Neural cell (in vitro differentiated cells): ENCODE results near the gene TOR3A. TPM values are rescaled to one million over a fixed set of nuclear protein-coding genes. Genes with fewer than 3 reads are reported as not detected.

ENCODE experiments used
- H2AFZ ChIP-seq: fragments of 200-600, 300-800 bp; sonication (generic), shearing (Covaris generic); 2 replicates; pipeline ENCODE4 v1.6.0; 2014; ENCODE audit warnings: low read depth, mild to moderate bottlenecking, antibody characterized with exemption, low read length, moderate library complexity
- H3F3A ChIP-seq: fragments of 200-600 bp; shearing (Covaris generic); 2 replicates; pipeline ENCODE4 v1.6.1; 2016; ENCODE audit warnings: mild to moderate bottlenecking, moderate library complexity, mixed read lengths, antibody characterized with exemption, low read length; ENCODE audit not compliant: insufficient read depth, poor library complexity, severe bottlenecking
- H3K27ac ChIP-seq: fragments of 200-600, 300-800 bp; sonication (generic), shearing (Covaris generic); 2 replicates; pipeline ENCODE4 v1.5.1; 2014; ENCODE audit warnings: mild to moderate bottlenecking, low read length, moderate library complexity
- H3K27me3 ChIP-seq: fragments of 300-800, 200-600 bp; sonication (generic), shearing (Covaris generic); 2 replicates; pipeline ENCODE4 v1.6.0; 2014; ENCODE audit warnings: mild to moderate bottlenecking, low read depth, low read length, moderate library complexity; ENCODE audit not compliant: insufficient read depth
- H3K36me3 ChIP-seq: fragments of 300-800, 200-600 bp; sonication (generic), shearing (Covaris generic); 2 replicates; pipeline ENCODE4 v1.5.1; 2014; ENCODE audit warnings: mild to moderate bottlenecking, antibody characterized with exemption, low read length, moderate library complexity; ENCODE audit not compliant: insufficient read depth
- H3K4me2 ChIP-seq: fragments of 300-800, 200-600 bp; sonication (generic), shearing (Covaris generic); 2 replicates; pipeline ENCODE4 v1.6.0; 2014; ENCODE audit warnings: mild to moderate bottlenecking, low read length
- H3K4me3 ChIP-seq: fragments of 300-800, 200-600 bp; sonication (generic), shearing (Covaris generic); 2 replicates; pipeline ENCODE4 v1.5.1; 2014; ENCODE audit warnings: mild to moderate bottlenecking, low read length, moderate library complexity
- H3K79me2 ChIP-seq: fragments of 200-600 bp; shearing (Covaris generic); replicated peaks from 2 replicates; pipeline ENCODE4 v1.6.0; 2014; ENCODE audit warnings: mild to moderate bottlenecking, low read length, moderate library complexity; ENCODE audit not compliant: insufficient read depth
- H3K9ac ChIP-seq: fragments of 300-800, 200-600 bp; sonication (generic), shearing (Covaris generic); 2 replicates; pipeline ENCODE4 v1.6.1; 2016; ENCODE audit warnings: mild to moderate bottlenecking, low read length, mixed read lengths
- H3K9me2 ChIP-seq: fragments of 200-600 bp; shearing (Covaris generic); 2 replicates; pipeline ENCODE4 v1.6.1; 2016; ENCODE audit warnings: mild to moderate bottlenecking, low read length, mixed read lengths; ENCODE audit not compliant: insufficient read depth
- H3K9me3 ChIP-seq: fragments of 200-600, 300-800 bp; sonication (generic), shearing (Covaris generic); 2 replicates; pipeline ENCODE4 v1.6.1; 2016; ENCODE audit warnings: mild to moderate bottlenecking, mixed run types, low read length, moderate library complexity, mixed read lengths
- H4K20me1 ChIP-seq: fragments of 200-600 bp; shearing (Covaris generic); 2 replicates; pipeline ENCODE4 v1.6.1; 2016; ENCODE audit warnings: mild to moderate bottlenecking, mixed run types; ENCODE audit not compliant: insufficient read depth
- CTCF ChIP-seq: fragments of 450-650 bp; IDR thresholded peaks from 2 replicates; pipeline ENCODE4 v1.5.1; 2014; ENCODE audit warnings: antibody characterized with exemption, mild to moderate bottlenecking, moderate library complexity; ENCODE audit not compliant: poor library complexity, severe bottlenecking
- EP300 ChIP-seq: fragments of 450-650 bp; conservative IDR thresholded peaks from 2 replicates; pipeline ENCODE4 v1.6.1; 2014; ENCODE audit warnings: antibody characterized with exemption, mild to moderate bottlenecking, moderate library complexity; ENCODE audit not compliant: poor library complexity, severe bottlenecking
- EZH2 ChIP-seq: fragments of 200-600, 300-800 bp; shearing (Covaris generic), sonication (generic); IDR thresholded peaks from 2 replicates; pipeline ENCODE4 v1.6.1; 2014; ENCODE audit warnings: antibody characterized with exemption, low read length, borderline replicate concordance, mild to moderate bottlenecking; ENCODE audit not compliant: insufficient read depth, poor library complexity, severe bottlenecking
- MXI1 ChIP-seq: fragments of 450-650 bp; conservative IDR thresholded peaks from 2 replicates; pipeline ENCODE4 v1.6.1; 2014; ENCODE audit warnings: antibody characterized with exemption, mild to moderate bottlenecking; ENCODE audit not compliant: poor library complexity, severe bottlenecking
- POLR2AphosphoS5 ChIP-seq: IDR thresholded peaks from 2 replicates; pipeline ENCODE4 v1.6.1; 2012
- RAD21 ChIP-seq: fragments of 450-650 bp; conservative IDR thresholded peaks from 2 replicates; pipeline ENCODE4 v1.6.1; 2014; ENCODE audit warnings: antibody characterized with exemption, mild to moderate bottlenecking, moderate library complexity
- REST ChIP-seq: IDR thresholded peaks from 2 replicates; pipeline ENCODE4 v1.6.1; 2012; ENCODE audit warnings: borderline replicate concordance
- SMC3 ChIP-seq: fragments of 450-650 bp; conservative IDR thresholded peaks from 2 replicates; pipeline ENCODE4 v1.6.1; 2014; ENCODE audit warnings: antibody characterized with exemption, mild to moderate bottlenecking, moderate library complexity; ENCODE audit not compliant: poor library complexity
- TAF1 ChIP-seq: IDR thresholded peaks from 2 replicates; pipeline ENCODE4 v1.6.1; 2012; ENCODE audit warnings: low read depth
- polyA plus RNA-seq: library from polyadenylated mRNA; depleted of rRNA; stranded (reverse); fragments of >200 nt; gene quantifications from 2 replicates; pipeline ENCODE4 v1.2.3, GENCODE V29; 2014

TOR3A gene
- polyA plus RNA-seq, 1 donor from 2014 or later: 13.5 TPM

GRCh38 chr1:179115181-179115580 lies 33.3 kb downstream of the TOR3A start:
- TF ChIP-seq CTCF (no peak), MXI1 (no peak), TAF1 (no peak), EP300 (no peak)
- H3K4me2 ChIP-seq: no peak overlapping the region
- H3K27me3 ChIP-seq: no peaks in the 10 kb centered on the region
- no peak overlapping the region for H3K27ac ChIP-seq
- no peaks in the 10 kb centered on the region for H3K9me3 ChIP-seq
- H3F3A ChIP-seq: no peaks in the 10 kb centered on the region
- no peaks in the 10 kb centered on the region for H4K20me1 ChIP-seq
- H3K9me2 ChIP-seq: no peaks in the 10 kb centered on the region
- H3K79me2 ChIP-seq: no peaks in the 10 kb centered on the region
- H3K9ac ChIP-seq: no peak overlapping the region
- H2AFZ ChIP-seq: no peak overlapping the region
- H3K4me3 ChIP-seq: no peak overlapping the region
- H3K36me3 ChIP-seq: peaks cover 5% of the 10 kb centered on the region

- no peaks in the 10 kb centered on the region for H3F3A ChIP-seq
- no peaks in the 10 kb centered on the region for H3K79me2 ChIP-seq
- H3K27ac ChIP-seq: no peak overlapping the region
- no peaks in the 10 kb centered on the region for H3K27me3 ChIP-seq
- no peaks in the 10 kb centered on the region for H4K20me1 ChIP-seq
- no peak overlapping the region for H3K4me2 ChIP-seq
- H3K9me3 ChIP-seq: no peaks in the 10 kb centered on the region
- TF ChIP-seq MXI1: no peak
- TF ChIP-seq EP300: no peak
- no peak for TF ChIP-seq POLR2AphosphoS5
- no peak for TF ChIP-seq EZH2
- TF ChIP-seq REST: no peak
- TF ChIP-seq TAF1: no peak
- no peak for TF ChIP-seq CTCF
- TF ChIP-seq RAD21: no peak
- no peak for TF ChIP-seq SMC3
- H3K9ac ChIP-seq: no peak overlapping the region
- no peaks in the 10 kb centered on the region for H3K9me2 ChIP-seq
- H3K4me3 ChIP-seq: no peak overlapping the region
- H3K36me3 ChIP-seq: no peaks in the 10 kb centered on the region
- H2AFZ ChIP-seq: no peak overlapping the region
Observed at GRCh38 chr1:179119513-179119912, 37.6 kb downstream of the TOR3A start.
